Measurements from ENCODE around the gene COL13A1.
A peak's percentile ranks its signal among the peaks of the same experiment; 100 is the strongest.

DNA sequence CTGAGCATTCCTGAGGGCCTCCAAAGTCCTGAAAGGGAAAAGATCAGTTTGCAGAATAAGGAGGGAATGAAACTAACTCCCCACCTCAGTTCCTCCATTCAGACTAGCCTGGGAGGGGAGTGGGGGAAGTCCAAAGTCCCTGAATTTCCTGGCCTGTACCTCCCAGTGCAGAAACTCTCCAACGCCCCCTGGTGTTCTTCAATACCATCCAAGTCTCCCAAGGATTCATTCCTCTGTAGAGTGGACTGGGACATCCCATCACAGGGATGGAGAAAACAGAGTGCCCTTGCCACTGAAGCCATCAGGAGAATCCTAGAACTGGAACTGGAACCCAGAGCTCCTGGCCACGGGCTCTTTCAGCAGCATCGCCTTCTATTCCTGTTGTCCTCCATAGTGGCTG is 1.6 kb upstream of the COL13A1 start:
- TF ChIP-seq, protein P1, sequence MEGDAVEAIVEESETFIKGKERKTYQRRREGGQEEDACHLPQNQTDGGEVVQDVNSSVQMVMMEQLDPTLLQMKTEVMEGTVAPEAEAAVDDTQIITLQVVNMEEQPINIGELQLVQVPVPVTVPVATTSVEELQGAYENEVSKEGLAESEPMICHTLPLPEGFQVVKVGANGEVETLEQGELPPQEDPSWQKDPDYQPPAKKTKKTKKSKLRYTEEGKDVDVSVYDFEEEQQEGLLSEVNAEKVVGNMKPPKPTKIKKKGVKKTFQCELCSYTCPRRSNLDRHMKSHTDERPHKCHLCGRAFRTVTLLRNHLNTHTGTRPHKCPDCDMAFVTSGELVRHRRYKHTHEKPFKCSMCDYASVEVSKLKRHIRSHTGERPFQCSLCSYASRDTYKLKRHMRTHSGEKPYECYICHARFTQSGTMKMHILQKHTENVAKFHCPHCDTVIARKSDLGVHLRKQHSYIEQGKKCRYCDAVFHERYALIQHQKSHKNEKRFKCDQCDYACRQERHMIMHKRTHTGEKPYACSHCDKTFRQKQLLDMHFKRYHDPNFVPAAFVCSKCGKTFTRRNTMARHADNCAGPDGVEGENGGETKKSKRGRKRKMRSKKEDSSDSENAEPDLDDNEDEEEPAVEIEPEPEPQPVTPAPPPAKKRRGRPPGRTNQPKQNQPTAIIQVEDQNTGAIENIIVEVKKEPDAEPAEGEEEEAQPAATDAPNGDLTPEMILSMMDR (IDR thresholded peaks at IDR 0.05 in 4 of 5, conservative IDR thresholded peaks at IDR 0.05 in 1 of 5), result peak; percentile 21 to 69 (median 43)
- no peak for TF ChIP-seq POLR2A (IDR thresholded peaks at IDR 0.05)
